ENCODE results near the gene CRYBG1. TPM values are rescaled to one million over a fixed set of nuclear protein-coding genes. Genes with fewer than 3 reads are reported as not detected.

The CRYBG1 gene
- total RNA-seq: 1 to 10 TPM; 4.8 to 7.8 TPM
- polyA plus RNA-seq (ENCODE audit: insufficient read depth, low read depth, low replicate concordance): 16.5 TPM
- long read RNA-seq, donor 1, partial matches to known transcripts: 29 of 29 reads
- long read RNA-seq, donor 1, other reads (novel, unspliced or antisense): 0 of 29 reads
- long read RNA-seq, donor 2, partial matches to known transcripts: 5 of 5 reads
- long read RNA-seq, donor 2, other reads (novel, unspliced or antisense): 0 of 5 reads

GRCh38 chr6:106360410-106360988 is at the start of gene CRYBG1:
Gene CRYBG1 (plus strand): TSS chr6:106360717. CDS start chr6:106360909, 192 bp downstream.
- intact Hi-C loops (cut with DNase I; ENCODE audit: low total_unique reads): no loop called here
- no peak within 1 kb of the TSS for H3K27ac ChIP-seq

GRCh38 chr6:106315765-106316374 is 44.6 kb upstream of the CRYBG1 start:
- H3K4me3 ChIP-seq: no peak overlapping the region
- intact Hi-C loops (cut with DNase I; ENCODE audit: low total_unique reads): no loop called here
- DNase-seq: no peak
- no peak for TF ChIP-seq CTCF (IDR thresholded peaks at IDR 0.05)
- no peak for TF ChIP-seq POLR2A (IDR thresholded peaks at IDR 0.05)
- no peaks in the 10 kb centered on the region for H3K36me3 ChIP-seq (ENCODE audit: low read depth, missing control alignments)
- H3K9me3 ChIP-seq: no peaks in the 10 kb centered on the region
- H3K27me3 ChIP-seq: no peaks in the 10 kb centered on the region
- 67 to 74% methylated on average over 6 of the region's 6 CpGs for WGBS, 2 donors
- H3K4me1 ChIP-seq: no peaks in the 10 kb centered on the region
- H3K27ac ChIP-seq: no peak overlapping the region

More at GRCh38 chr6:106360410-106360988, at the start of gene CRYBG1:
- TF ChIP-seq POLR2A (IDR thresholded peaks at IDR 0.05) (no peak), CTCF (IDR thresholded peaks at IDR 0.05) (peak in 2 of 3 experiments; percentile 70 to 86)
- 1% methylated on average over 38 of the region's 66 CpGs; no CpG with 5 or more reads in 1 of the 2 donors for WGBS, 2 donors
- Histone ChIP-seq H3K36me3 (ENCODE audit: low read depth, missing control alignments) (no peaks in the 10 kb centered on the region), H3K4me1 (no peaks in the 10 kb centered on the region), H3K4me3 (peak within 1 kb of the TSS; percentile 43 to 47), H3K27me3 (no peaks in the 10 kb centered on the region), H3K9me3 (no peaks in the 10 kb centered on the region)
- peak; percentile 76 for DNase-seq

- TF ChIP-seq POLR2A (IDR thresholded peaks at IDR 0.05) (no peak), CTCF (IDR thresholded peaks at IDR 0.05) (no peak)
- no peaks in the 10 kb centered on the region for H3K9me3 ChIP-seq
Measured at GRCh38 chr6:106316375-106316766, 44.1 kb upstream of the CRYBG1 start.

GRCh38 chr6:106318061-106318460 is 42.5 kb upstream of the CRYBG1 start:
- H3K9me3 ChIP-seq: no peaks in the 10 kb centered on the region
- 69 to 72% methylated on average over 2 of the region's 2 CpGs for WGBS, 2 donors
- intact Hi-C loops (cut with DNase I; ENCODE audit: low total_unique reads): no loop called here
- TF ChIP-seq POLR2A (IDR thresholded peaks at IDR 0.05) (no peak), CTCF (IDR thresholded peaks at IDR 0.05) (no peak)
- no peak overlapping the region for H3K4me3 ChIP-seq
- no peak overlapping the region for H3K27ac ChIP-seq
- H3K36me3 ChIP-seq (ENCODE audit: low read depth, missing control alignments): no peaks in the 10 kb centered on the region
- DNase-seq: no peak
- H3K27me3 ChIP-seq: no peaks in the 10 kb centered on the region
- no peaks in the 10 kb centered on the region for H3K4me1 ChIP-seq

More at GRCh38 chr6:106316375-106316766, 44.1 kb upstream of the CRYBG1 start:
- intact Hi-C loops (cut with DNase I; ENCODE audit: low total_unique reads): no loop called here
- no peak for DNase-seq
- WGBS, 2 donors: 86 to 92% methylated on average over 3 of the region's 3 CpGs
- H3K27me3 ChIP-seq: no peaks in the 10 kb centered on the region
- H3K27ac ChIP-seq: no peak overlapping the region
- no peak overlapping the region for H3K4me3 ChIP-seq
- no peaks in the 10 kb centered on the region for H3K36me3 ChIP-seq (ENCODE audit: low read depth, missing control alignments)
- no peaks in the 10 kb centered on the region for H3K4me1 ChIP-seq
